Measurements from ENCODE around the gene ADCY10. TPM values are rescaled to one million over a fixed set of nuclear protein-coding genes. Genes with fewer than 3 reads are reported as not detected.
"Not testable (repeated sequence)": the region's sequence is repeated elsewhere in the genome, so short reads cannot be mapped to it uniquely, and the experiment has no call there.

The ADCY10 gene
- total RNA-seq, 2 experiments from 2014 or later, result 0.05 to 0.13 TPM

DNA sequence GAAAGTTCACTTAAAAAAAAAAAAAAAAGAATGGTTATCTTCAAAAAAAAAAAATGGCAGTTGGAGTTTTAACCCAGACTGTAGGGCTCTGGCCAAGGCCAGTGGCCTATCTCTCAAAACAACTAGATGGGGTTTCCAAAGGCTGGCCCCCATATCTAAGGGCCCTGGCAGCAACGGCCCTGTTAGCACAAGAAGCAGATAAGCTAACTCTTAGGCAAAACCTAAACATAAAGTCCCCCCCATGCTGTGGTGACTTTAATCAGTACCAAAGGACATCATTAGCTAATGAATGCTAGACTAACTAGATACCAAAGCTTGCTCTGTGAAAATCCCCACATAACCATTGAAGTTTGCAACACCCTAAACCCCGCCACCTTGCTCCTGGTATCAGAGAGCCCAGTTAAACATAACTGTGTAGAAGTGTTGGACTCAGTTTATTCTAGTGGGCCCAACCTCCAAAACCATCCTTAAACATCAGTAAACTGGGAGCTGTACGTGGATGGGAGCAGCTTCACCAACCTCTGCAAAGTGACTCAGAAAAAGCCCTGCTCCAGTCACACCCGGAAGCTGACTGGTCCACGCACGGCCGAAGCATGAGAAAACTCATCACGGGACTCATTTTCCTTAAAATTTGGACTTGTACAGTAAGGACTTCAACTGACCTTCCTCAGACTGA lies 47.1 kb downstream of the ADCY10 start:
- CTCF ChIA-PET; POLR2A ChIA-PET; DNase-seq; H3K27ac Mint-ChIP-seq; H3K9me3 Mint-ChIP-seq; H3K27me3 Mint-ChIP-seq; H3K4me1 Mint-ChIP-seq; H3K36me3 Mint-ChIP-seq (ENCODE audit: low read depth); H3K4me3 Mint-ChIP-seq: not testable (repeated sequence)

DNA sequence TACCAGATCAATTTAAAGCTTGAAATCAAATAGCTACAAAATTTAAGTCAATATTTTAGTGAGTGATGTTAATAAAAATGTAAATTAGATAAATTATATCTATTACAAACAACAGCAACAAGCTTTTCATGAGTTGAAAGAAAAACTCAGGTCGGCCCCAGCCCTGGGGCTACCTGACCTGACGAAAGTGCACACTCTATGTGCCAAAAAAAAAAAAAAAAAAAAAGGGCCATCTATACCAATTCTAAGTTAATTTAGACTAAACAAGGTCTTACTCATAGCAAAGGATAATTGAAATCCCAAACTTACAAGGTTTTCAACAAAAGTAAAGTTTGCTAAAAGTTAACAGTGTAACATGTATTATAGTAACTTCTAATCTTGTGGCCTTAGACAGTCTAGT lies 47.6 kb downstream of the ADCY10 start:
- H3K27me3 Mint-ChIP-seq; H3K4me3 Mint-ChIP-seq; DNase-seq; H3K4me1 Mint-ChIP-seq; H3K27ac Mint-ChIP-seq; H3K9me3 Mint-ChIP-seq; H3K36me3 Mint-ChIP-seq (ENCODE audit: low read depth); POLR2A ChIA-PET; CTCF ChIA-PET: not testable (repeated sequence)

DNA sequence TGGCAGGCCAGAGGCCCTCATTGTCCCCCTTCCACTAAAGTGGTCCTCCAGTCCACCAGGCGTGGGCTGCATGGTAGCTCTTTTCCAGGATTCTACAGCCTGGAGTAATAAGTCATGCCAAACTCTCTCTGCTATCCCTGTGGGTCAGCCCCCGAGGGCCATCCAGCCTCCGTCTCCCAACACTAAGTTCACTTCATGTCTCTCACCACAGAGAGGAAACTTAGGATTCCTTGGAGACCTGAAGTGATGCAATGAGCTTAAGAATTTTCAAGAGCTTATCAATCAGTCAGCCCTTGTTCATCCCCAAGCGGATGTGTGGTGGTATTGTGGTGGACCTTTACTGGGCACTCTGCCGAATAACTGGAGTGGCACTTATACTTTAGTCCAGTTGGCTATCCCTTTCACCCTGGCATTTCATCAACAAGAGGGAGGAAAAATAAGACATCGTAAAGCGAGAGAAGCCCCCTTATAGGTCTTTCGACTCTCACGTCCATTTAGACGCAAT lies 48.1 kb downstream of the ADCY10 start:
- CTCF ChIA-PET, result interaction anchor here (1.6 kb wide), 1 partner anchor 217 kb away, joined by 4 read pairs; no protein-coding TSS in a partner anchor
- not testable (repeated sequence) for H3K36me3 Mint-ChIP-seq (ENCODE audit: low read depth)

DNA sequence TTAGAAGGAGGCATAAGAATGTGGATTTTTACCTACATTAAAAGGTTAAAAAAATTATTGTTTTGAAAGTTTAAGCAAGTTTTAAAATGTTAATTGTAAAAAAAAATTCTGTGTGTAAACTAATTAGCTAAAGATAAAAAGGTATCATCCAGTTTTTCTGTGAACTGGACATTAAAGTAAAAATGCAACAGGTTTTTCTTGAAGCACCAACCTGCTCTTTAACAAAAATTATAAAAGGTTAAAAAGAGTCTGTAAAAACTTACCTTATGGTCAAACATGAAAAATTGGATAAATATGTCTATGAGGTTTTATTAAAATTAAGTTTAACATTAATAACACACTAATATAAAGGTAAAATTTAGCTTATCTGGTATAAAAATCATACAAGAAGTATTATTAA lies 48.7 kb downstream of the ADCY10 start:
- H3K27me3 Mint-ChIP-seq; H3K27ac Mint-ChIP-seq; H3K4me1 Mint-ChIP-seq; DNase-seq; H3K9me3 Mint-ChIP-seq; H3K4me3 Mint-ChIP-seq; POLR2A ChIA-PET; H3K36me3 Mint-ChIP-seq (ENCODE audit: low read depth): not testable (repeated sequence)
- CTCF ChIA-PET, result interaction anchor here (0.9 to 1.6 kb wide), 2 partner anchors 9 to 218 kb away, joined by 3 to 4 read pairs; no protein-coding TSS in a partner anchor

More for the DNA sequence above, 48.1 kb downstream of the ADCY10 start:
- H3K9me3 Mint-ChIP-seq, H3K4me3 Mint-ChIP-seq, H3K27ac Mint-ChIP-seq, H3K27me3 Mint-ChIP-seq, DNase-seq, H3K4me1 Mint-ChIP-seq, POLR2A ChIA-PET: not testable (repeated sequence)

DNA sequence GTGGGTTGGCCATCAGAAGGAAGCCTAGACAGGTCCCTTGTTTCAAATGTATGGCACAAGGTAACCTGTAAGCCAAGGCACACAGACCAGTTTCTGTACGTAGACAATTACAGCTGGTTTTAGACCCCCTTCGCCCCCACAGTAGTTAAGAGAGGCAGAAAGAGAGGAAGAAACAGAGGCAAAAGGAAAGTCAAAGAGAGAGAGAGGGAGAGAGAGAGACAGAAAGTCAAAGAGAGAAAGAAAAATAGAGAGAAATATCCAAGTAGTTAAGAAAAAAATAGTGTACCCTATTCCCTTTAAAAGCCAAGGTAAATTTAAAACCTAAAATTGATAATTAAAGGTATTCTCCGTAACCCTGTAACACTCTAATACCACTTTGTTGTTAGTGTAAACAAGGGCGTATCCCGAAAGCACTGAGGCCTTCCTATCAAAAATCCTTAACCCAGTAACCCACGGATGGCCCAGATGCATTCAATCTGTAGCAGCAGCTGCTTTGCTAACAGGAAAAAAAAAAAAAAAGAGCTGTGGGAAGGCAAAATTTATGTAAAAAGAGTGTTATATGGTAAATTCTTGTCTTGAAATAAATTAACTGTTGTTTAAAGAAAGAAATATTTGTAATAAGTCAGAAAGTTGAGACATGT lies 49.4 kb downstream of the ADCY10 start:
- H3K36me3 Mint-ChIP-seq (ENCODE audit: low read depth), result no peaks in the 10 kb centered on the region
- H3K4me1 Mint-ChIP-seq, result no peaks in the 10 kb centered on the region
- no peak overlapping the region for H3K4me3 Mint-ChIP-seq
- CTCF ChIA-PET, result interaction anchor here (0.9 to 1.6 kb wide), 2 partner anchors 10 to 218 kb away, joined by 3 to 4 read pairs; no protein-coding TSS in a partner anchor
- H3K27ac Mint-ChIP-seq, result no peak overlapping the region
- POLR2A ChIA-PET, result no interaction called here
- no peaks in the 10 kb centered on the region for H3K9me3 Mint-ChIP-seq
- DNase-seq, result no peak
- no peaks in the 10 kb centered on the region for H3K27me3 Mint-ChIP-seq

DNA sequence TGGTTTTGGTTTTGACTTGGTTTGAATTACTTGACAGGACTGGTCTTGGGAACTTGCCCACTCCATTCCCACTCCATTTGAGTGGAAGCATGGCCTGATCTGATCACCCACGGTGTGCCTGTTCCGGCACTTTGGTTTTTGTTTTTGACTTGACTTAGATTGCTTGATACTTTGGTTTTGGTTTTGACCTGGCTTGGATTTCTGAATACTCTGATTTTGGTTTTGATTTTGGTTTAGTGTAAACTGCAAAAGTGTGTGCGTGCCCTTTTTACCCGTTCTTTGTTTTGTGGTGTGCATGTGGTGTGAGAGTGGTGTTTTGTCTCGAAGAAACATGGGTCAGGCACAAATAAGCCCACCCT lies 50.0 kb downstream of the ADCY10 start:
- Mint-ChIP-seq H3K27ac (no peak overlapping the region), H3K9me3 (no peaks in the 10 kb centered on the region), H3K4me1 (no peaks in the 10 kb centered on the region), H3K4me3 (no peak overlapping the region), H3K27me3 (no peaks in the 10 kb centered on the region), H3K36me3 (ENCODE audit: low read depth) (no peaks in the 10 kb centered on the region)
- no peak for DNase-seq
- CTCF ChIA-PET, result no interaction called here
- POLR2A ChIA-PET, result no interaction called here

DNA sequence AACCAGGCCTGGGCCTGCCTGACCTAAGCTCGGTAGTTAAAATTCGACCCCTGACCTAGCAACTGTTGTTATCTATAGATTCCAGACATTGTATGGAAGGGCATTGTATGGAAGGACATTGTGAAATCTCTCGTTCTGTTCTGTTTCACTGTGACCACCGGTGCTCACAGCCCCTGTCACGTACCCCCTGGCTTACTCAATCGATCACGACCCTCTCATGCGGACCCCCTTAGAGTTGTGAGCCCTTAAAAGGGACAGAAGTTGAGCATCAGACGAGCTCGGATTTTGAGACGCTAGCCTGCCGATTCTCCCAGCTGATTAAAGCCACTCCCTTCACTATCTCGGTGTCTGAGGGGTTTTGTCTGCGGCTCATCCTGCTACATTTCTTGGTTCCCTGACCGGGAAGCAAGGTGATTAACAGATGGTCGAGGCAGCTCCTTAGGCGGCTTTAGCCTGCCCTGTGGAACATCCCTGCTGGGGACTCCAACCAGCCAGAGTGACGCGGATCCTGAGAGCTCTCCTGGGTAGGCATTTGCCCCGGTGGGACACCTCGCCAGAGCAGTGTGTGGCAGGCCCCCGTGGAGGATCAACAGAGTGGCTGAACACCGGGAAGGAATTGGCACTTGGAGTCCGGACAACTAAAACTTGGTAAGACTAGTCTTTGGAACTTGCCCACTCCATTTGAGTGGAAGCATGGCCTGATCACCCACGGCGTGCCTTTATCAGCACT lies 50.6 kb downstream of the ADCY10 start:
- DNase-seq; POLR2A ChIA-PET; CTCF ChIA-PET; H3K4me1 Mint-ChIP-seq; H3K36me3 Mint-ChIP-seq (ENCODE audit: low read depth); H3K27me3 Mint-ChIP-seq; H3K4me3 Mint-ChIP-seq; H3K9me3 Mint-ChIP-seq; H3K27ac Mint-ChIP-seq: not testable (repeated sequence)

DNA sequence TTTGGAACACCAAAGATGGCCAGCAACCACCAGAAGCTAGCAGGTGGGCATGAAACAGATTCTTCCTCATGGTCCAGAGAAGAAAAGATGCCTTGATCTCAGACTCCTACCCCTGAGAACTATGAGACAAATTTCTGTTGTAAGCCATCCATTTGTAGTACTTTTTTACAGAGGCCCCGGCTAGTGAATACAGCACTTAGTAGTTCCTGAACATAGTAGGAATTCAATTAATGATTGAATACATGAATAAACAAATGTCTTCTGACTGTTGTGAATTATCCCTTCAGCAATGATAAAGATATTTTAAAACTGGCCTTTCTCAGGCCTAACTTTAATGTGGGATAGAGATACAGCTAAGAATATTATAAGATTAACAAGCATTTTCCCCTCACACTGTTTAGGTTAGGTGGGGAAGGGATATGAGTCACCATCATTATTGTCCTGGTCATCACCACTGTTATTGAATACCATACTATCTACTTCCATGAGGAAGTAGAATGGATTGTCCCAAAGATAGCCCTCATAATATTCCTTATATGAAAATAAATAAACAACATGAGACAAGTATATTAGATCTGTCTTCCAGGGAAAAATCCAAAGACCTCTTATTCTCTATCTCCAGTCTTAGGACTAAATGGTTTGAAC lies 51.4 kb downstream of the ADCY10 start:
- POLR2A ChIA-PET, result no interaction called here
- H3K4me3 Mint-ChIP-seq, result no peak overlapping the region

DNA sequence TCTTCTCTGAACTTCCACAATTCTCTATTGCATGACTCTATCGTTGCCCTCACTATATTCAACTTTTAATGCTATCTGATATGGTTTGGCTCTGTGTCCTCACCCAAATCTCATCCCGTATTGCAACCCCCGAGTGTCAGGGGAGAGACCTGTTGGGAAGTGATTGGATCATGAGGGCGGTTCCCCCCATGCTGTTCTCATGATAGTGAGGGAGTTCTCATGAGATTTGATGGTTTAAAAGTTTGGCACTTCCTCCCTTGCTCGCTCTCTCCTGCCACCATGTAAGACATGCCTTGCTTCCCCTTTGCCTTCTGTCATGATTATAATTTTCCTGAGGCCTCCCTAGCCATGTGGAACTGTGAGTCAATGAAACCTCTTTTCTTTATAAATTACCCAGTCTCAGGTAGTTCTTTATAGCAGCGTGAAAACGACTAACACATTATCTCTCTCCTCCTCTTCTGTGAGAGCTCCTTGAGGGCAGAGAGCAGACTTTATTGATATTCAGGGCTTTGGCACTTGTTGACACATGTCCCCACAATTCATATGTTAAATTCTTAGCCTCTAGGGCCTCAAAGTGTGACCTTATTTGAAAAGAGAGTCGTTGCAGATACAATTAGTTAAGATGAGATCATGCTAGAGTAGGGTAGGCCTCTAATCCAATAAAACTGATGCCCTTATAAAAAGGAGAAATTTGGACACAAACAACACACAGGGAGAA lies 52.1 kb downstream of the ADCY10 start:
- Mint-ChIP-seq H3K4me3 (no peak overlapping the region), H3K9me3 (no peaks in the 10 kb centered on the region), H3K27me3 (no peaks in the 10 kb centered on the region), H3K27ac (no peak overlapping the region), H3K36me3 (ENCODE audit: low read depth) (no peaks in the 10 kb centered on the region), H3K4me1 (no peaks in the 10 kb centered on the region)
- ChIA-PET CTCF (no interaction called here), POLR2A (no interaction called here)
- no peak for DNase-seq

More for the DNA sequence above, 51.4 kb downstream of the ADCY10 start:
- H3K4me1 Mint-ChIP-seq, result no peaks in the 10 kb centered on the region
- H3K36me3 Mint-ChIP-seq (ENCODE audit: low read depth), result no peaks in the 10 kb centered on the region
- H3K9me3 Mint-ChIP-seq, result no peaks in the 10 kb centered on the region
- H3K27me3 Mint-ChIP-seq, result no peaks in the 10 kb centered on the region
- CTCF ChIA-PET, result no interaction called here
- DNase-seq, result no peak
- no peak overlapping the region for H3K27ac Mint-ChIP-seq

DNA sequence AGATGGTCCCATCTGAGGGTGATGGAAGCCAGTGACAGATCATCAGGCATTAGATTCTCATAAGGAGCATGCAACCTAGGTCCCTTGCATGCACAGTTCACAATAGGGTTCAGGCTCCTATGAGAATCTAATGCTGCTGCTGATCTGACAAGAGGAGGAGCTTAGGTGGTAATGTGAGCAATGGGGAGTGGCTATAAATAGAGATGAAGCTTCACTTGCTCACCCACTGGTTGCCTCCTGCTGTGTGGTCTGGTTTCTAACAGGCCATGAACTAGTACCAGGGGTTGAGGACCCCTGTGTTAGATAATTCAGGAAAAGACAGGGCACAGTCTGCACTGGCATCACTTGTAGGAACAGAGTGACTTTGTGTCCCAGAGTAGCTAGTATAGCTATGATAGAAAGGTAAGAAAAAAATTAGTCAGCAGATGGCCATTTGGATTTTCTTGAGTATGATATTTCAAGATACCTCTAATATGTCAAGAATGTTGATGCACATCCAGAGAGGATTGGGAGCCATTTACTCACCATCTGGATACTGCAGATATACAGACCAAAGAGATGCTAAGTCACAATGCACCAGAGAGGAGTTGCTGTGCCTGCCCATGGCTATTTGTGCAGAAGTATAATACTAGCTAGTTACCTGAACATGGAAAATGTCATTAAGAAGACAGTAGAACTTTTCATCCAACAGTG lies 53.6 kb downstream of the ADCY10 start:
- H3K9me3 Mint-ChIP-seq, result no peaks in the 10 kb centered on the region
- no peak for DNase-seq
- no peak overlapping the region for H3K4me3 Mint-ChIP-seq
- H3K27ac Mint-ChIP-seq, result no peak overlapping the region
- no peaks in the 10 kb centered on the region for H3K36me3 Mint-ChIP-seq (ENCODE audit: low read depth)
- CTCF ChIA-PET, result no interaction called here
- no peaks in the 10 kb centered on the region for H3K4me1 Mint-ChIP-seq
- POLR2A ChIA-PET, result interaction anchor here (0.7 kb wide), 1 partner anchor 76 kb away, joined by 3 read pairs; the partner anchor contains the start of gene DCAF6
- H3K27me3 Mint-ChIP-seq, result peaks cover 2% of the 10 kb centered on the region

DNA sequence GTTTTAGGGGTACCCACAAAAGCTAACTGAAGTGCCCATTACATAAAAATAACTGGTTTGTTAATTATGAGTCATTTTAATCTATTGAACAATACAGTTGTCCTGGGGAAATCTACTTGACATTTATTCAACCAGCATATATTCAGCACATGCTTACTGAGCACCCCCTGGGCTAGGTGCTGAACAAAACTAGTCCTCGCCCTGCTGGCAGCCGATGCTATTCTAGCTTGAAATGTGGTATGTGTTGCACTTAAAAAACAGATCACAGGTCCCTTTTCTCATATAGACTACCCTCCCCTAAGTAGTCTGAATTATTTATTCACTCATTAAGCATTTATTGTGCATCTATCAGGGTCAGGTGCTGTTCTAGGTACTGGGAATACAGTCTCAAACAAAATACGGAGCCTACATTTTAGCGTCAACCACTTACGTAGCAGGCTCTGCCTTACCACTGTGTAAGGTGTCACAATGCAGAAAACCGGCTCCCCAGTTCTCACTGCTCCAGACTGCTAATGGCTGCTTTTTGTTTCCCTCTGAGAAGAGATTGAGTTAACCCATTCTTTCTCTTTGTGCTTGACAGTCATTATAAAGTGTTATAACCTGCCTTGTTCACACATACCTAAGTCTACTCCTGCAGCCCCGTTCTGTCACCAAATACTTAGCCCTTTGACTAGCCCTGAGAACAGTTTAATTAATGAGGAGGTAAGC lies 57.1 kb downstream of the ADCY10 start:
- H3K9me3 Mint-ChIP-seq, result no peaks in the 10 kb centered on the region
- no peaks in the 10 kb centered on the region for H3K4me1 Mint-ChIP-seq
- H3K36me3 Mint-ChIP-seq (ENCODE audit: low read depth), result no peaks in the 10 kb centered on the region
- H3K27me3 Mint-ChIP-seq, result peaks cover 2% of the 10 kb centered on the region
- ChIA-PET POLR2A (no interaction called here), CTCF (interaction anchor here (1.3 kb wide), 1 partner anchor 15 kb away, joined by 4 read pairs; no protein-coding TSS in a partner anchor)
- DNase-seq, result no peak
- no peak overlapping the region for H3K27ac Mint-ChIP-seq
- H3K4me3 Mint-ChIP-seq, result no peak overlapping the region

DNA sequence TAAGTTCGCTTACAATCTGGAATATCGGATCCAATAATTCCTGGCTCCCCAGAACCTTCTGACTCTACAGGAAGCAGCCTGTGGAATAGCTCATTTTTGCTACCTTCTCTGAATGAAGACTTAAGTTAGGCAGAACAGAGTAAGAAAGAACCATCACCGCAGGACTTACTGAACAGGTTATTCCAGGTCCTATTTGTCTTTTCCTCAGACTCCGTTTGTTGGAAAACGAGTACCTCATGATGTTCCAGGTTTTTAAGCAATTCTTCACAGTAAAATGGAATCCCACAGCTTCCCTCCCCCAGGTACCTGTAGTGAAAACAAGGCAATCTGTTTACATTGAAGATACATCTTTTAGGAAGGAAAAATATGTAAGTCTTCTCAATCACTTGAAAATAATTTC lies 59.8 kb downstream of the ADCY10 start:
- no peak for DNase-seq
- H3K4me1 Mint-ChIP-seq, result no peaks in the 10 kb centered on the region
- peaks cover 2% of the 10 kb centered on the region for H3K27me3 Mint-ChIP-seq
- no peaks in the 10 kb centered on the region for H3K36me3 Mint-ChIP-seq (ENCODE audit: low read depth)
- H3K27ac Mint-ChIP-seq, result no peak overlapping the region
- ChIA-PET CTCF (no interaction called here), POLR2A (interaction anchor here (0.5 kb wide), 1 partner anchor 586 kb away, joined by 3 read pairs; no protein-coding TSS in a partner anchor)
- H3K4me3 Mint-ChIP-seq, result no peak overlapping the region
- H3K9me3 Mint-ChIP-seq, result no peaks in the 10 kb centered on the region

Data from activated CD4-positive, alpha-beta memory T cell treated with anti-CD3 and anti-CD28 coated beads, Interleukin-2, amount 10 ng/mL, durations not matched to agents 7 days and 5 days (primary cell).